AG09319 (cell line): ENCODE results near the gene PTPA.

Source experiments
- DNase-seq: peaks from one replicate; pipeline ENCODE4 v3.0.0-alpha.2; 2010; ENCODE audit warnings: low read depth; ENCODE audit errors: extremely low read depth
- CTCF ChIP-seq: IDR thresholded peaks from 2 replicates; pipeline ENCODE4 v1.5.1; 2011; ENCODE audit warnings: low read depth, mild to moderate bottlenecking, inconsistent platforms, low read length, moderate library complexity

The PTPA gene

GRCh38 chr9:129077236-129077635 lies 34.0 kb upstream of the PTPA start:
- no peak for DNase-seq
- TF ChIP-seq CTCF = no peak

DNA sequence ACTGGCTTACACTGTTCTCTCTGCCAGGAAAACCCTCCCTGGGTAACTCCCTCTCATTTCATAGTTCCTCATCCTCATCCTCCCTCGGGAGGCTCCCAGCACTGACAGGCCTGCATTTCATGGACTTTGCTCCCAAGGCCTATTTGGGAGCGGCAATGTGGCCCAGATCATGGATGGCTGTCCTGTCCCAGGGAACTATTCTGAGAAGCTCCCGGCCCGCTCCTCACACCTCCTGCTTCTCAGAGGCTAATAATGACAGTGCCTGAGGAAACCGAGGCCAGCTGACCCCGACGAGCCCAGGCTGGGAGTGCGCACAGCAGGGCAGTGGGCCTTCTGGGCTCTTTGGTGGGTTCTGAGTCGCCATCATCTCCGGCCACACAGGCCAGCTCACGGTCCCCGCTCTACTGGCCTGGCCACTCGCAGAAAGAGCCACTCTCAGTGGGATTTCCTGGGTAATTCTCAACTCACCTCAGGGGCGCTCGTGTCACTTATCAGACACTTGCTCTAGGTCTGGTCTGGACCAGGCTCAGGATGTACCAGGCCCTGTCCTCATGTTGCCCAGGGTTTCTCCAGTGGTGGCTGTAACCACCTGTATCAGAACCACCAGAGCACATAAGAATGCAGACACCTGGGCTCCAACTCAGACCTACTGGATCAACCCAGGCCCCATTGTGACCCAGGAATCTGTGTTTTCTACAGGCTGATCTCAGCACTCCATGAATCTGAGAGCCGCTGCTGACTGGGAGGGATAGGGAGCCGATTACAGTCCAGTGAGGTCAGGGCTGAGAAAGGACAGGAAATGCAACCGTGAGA lies 32.3 kb upstream of the PTPA start:
- no peak for TF ChIP-seq CTCF
- DNase-seq = no peak

DNA sequence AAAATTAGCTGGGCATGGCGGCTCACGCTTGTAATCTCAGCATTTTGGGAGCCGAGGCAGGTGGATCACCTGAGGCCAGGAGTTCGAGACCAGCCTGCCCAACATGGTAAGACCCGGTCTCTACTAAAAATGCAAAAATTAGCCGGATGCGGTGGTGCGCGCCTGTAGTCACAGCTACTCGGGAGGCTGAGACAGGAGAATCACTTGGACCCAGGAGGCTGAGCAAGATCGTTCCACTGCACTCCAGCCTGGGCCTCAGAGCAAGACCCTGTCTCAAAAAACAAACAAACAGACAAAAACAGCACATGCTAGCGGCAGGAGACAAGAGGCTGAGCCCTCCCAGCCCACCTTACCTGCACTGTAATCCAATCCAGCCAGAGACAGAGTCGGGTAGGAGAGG lies 31.4 kb upstream of the PTPA start:
- no peak for DNase-seq
- no peak for TF ChIP-seq CTCF

GRCh38 chr9:129080298-129080600 lies 31.0 kb upstream of the PTPA start:
- no peak for TF ChIP-seq CTCF
- DNase-seq = no peak

GRCh38 chr9:129080601-129081387 lies 30.4 kb upstream of the PTPA start, which contains the start of gene DOLPP1:
Gene DOLPP1, plus strand, starts transcription at chr9:129081111. Its CDS starts 21 bp downstream, at chr9:129081132.
- TF ChIP-seq CTCF = no peak
- peak; percentile 99 for DNase-seq

- DNase-seq = no peak
Observed at GRCh38 chr9:129081388-129081904, 29.8 kb upstream of the PTPA start.

More at GRCh38 chr9:129081388-129081904, 29.8 kb upstream of the PTPA start:
- TF ChIP-seq CTCF = no peak
